ENCODE data around the gene SARNP.

DNA sequence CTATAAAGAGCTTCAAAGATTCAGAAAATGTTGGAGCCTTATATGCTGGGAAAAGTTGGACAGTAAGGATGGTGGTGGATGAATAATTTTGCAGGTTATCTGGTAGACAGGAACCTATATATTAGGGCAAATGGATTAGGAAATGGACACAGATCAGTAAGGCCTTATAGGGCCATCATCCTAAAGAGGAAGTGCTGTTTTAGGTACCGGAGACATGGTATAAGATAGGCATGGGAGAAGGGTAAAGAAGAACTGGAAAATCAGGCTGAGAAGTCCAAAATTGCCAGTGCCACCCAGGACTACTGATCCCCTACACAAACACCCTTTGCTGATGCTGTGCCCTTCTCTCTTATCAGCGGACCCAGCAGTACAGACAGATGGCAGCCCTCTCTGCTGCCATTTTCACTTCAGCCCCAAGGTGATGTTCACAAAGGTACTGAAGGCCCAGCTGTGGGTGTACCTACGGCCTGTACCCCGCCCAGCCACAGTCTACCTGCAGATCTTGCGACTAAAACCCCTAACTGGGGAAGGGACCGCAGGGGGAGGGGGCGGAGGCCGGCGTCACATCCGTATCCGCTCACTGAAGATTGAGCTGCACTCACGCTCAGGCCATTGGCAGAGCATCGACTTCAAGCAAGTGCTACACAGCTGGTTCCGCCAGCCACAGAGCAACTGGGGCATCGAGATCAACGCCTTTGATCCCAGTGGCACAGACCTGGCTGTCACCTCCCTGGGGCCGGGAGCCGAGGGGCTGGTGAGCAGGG lies 69.1 kb downstream of the SARNP start:
- TF ChIP-seq TAF1 (conservative IDR thresholded peaks at IDR 0.05) (no peak), RAD21 (IDR thresholded peaks at IDR 0.05) (no peak), SP1 (IDR thresholded peaks at IDR 0.05) (no peak), JUND (IDR thresholded peaks at IDR 0.05) (no peak), YY1 (IDR thresholded peaks at IDR 0.05) (no peak), FOXA1 (IDR thresholded peaks at IDR 0.05) (no peak), GABPA (IDR thresholded peaks at IDR 0.05 in 1 of 2, conservative IDR thresholded peaks at IDR 0.05 in 1 of 2) (no peak), HNF4G (IDR thresholded peaks at IDR 0.05) (no peak), NR2F2 (IDR thresholded peaks at IDR 0.05) (no peak), HNF4A (conservative IDR thresholded peaks at IDR 0.05) (no peak)
- TF ChIP-seq, protein P1, sequence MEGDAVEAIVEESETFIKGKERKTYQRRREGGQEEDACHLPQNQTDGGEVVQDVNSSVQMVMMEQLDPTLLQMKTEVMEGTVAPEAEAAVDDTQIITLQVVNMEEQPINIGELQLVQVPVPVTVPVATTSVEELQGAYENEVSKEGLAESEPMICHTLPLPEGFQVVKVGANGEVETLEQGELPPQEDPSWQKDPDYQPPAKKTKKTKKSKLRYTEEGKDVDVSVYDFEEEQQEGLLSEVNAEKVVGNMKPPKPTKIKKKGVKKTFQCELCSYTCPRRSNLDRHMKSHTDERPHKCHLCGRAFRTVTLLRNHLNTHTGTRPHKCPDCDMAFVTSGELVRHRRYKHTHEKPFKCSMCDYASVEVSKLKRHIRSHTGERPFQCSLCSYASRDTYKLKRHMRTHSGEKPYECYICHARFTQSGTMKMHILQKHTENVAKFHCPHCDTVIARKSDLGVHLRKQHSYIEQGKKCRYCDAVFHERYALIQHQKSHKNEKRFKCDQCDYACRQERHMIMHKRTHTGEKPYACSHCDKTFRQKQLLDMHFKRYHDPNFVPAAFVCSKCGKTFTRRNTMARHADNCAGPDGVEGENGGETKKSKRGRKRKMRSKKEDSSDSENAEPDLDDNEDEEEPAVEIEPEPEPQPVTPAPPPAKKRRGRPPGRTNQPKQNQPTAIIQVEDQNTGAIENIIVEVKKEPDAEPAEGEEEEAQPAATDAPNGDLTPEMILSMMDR (IDR thresholded peaks at IDR 0.05; ENCODE audit: low read depth, low read length, missing input control) = no peak
- TF ChIP-seq, protein P2, sequence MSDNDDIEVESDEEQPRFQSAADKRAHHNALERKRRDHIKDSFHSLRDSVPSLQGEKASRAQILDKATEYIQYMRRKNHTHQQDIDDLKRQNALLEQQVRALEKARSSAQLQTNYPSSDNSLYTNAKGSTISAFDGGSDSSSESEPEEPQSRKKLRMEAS (IDR thresholded peaks at IDR 0.05) = no peak
- TF ChIP-seq, protein P3, sequence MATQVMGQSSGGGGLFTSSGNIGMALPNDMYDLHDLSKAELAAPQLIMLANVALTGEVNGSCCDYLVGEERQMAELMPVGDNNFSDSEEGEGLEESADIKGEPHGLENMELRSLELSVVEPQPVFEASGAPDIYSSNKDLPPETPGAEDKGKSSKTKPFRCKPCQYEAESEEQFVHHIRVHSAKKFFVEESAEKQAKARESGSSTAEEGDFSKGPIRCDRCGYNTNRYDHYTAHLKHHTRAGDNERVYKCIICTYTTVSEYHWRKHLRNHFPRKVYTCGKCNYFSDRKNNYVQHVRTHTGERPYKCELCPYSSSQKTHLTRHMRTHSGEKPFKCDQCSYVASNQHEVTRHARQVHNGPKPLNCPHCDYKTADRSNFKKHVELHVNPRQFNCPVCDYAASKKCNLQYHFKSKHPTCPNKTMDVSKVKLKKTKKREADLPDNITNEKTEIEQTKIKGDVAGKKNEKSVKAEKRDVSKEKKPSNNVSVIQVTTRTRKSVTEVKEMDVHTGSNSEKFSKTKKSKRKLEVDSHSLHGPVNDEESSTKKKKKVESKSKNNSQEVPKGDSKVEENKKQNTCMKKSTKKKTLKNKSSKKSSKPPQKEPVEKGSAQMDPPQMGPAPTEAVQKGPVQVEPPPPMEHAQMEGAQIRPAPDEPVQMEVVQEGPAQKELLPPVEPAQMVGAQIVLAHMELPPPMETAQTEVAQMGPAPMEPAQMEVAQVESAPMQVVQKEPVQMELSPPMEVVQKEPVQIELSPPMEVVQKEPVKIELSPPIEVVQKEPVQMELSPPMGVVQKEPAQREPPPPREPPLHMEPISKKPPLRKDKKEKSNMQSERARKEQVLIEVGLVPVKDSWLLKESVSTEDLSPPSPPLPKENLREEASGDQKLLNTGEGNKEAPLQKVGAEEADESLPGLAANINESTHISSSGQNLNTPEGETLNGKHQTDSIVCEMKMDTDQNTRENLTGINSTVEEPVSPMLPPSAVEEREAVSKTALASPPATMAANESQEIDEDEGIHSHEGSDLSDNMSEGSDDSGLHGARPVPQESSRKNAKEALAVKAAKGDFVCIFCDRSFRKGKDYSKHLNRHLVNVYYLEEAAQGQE (IDR thresholded peaks at IDR 0.05) = no peak
- TF ChIP-seq, protein P4, sequence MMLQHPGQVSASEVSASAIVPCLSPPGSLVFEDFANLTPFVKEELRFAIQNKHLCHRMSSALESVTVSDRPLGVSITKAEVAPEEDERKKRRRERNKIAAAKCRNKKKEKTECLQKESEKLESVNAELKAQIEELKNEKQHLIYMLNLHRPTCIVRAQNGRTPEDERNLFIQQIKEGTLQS (IDR thresholded peaks at IDR 0.05) = no peak
